RKO (cell line): Measurements from ENCODE around the gene REEP1.
"Not testable (repeated sequence)": the region's sequence is repeated elsewhere in the genome, so short reads cannot be mapped to it uniquely, and the experiment has no call there.

Source experiments
- DNase-seq: peaks from one replicate; pipeline ENCODE4 v3.0.0-alpha.2; 2016; ENCODE audit warnings: low spot score

The REEP1 gene

DNA sequence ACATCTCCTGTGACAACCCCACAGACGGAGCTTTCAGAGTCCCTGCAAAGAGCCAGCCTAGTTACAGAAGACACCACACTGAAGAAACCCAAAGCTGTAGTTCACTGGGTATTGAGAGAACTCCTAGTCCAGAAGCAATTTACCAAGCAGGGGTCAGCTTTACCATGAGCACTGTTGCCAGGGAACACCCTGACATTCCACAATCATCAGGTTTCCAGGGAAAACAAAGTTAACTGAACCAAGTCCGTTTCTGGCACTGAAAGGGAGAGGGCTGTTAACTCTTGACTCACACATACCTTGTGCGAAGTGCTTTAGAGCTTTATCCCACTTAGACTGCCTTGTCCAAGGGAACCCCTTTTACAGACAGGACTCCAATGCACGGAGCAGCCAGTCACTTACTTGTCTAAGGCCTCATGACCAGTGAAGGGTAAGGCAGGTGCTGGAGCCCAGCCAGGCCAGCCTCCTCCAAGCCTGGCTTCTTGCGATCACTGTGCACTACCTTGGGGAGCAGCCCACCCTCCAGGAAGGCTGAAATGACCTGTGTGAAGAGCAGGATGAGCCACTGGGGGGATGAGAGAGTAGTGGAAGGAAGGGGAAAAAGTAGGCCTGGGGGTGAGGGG, 53.9 kb downstream of the REEP1 start:
- no peak for DNase-seq

DNA sequence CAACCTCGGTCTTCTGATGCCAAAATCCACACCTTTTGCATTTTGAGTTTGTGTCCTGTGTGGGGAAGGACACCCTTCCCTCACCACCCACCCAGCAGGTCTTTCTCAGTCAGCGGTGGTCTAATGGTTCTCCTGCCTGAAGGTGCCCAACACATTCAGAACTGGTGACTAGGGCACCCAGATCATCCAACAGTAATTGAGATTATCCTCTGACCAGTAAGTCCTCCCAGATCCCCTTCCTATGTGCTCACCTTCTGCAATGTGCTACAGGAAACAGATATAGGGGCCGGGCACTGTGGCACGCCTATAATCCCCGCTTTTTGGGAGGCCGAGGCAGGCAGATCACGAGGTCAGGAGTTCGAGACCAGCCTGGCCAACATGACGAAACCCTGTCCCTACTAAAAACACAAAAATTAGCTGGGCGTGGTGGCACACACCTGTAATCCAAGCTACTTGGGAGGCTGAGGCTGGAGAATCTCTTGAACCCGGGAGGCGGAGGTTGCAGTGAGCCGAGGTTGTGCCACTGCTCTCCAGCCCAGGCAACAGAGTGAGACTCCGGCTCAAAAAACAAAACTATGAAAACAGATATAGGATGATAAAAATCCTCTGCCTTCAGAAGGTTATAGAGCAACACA, 56.2 kb downstream of the REEP1 start:
- no peak for DNase-seq

GRCh38 chr2:86280191-86280667, 57.2 kb downstream of the REEP1 start:
- DNase-seq = no peak

GRCh38 chr2:86275962-86276361, 61.5 kb downstream of the REEP1 start:
- DNase-seq = no peak

GRCh38 chr2:86275384-86275799, 62.0 kb downstream of the REEP1 start:
- no peak for DNase-seq

DNA sequence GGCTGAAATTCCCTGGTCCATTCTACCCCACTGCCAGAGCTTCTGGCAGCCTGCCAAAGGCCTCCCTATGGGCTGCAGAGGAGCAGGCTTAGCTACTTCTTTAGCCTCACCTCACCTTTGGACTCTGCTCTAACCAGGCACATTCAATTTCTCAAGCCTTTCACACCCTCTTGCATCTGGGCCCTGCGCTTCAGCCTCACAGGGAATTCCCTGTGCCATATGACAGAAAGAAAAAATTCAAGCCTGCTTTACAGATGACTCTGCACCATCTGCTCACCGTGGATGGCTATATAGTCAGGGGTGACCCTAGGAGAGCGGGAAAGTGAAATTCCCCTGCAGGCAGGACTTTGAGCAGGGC, 62.5 kb downstream of the REEP1 start:
- DNase-seq = no peak

GRCh38 chr2:86274265-86274917, 63.0 kb downstream of the REEP1 start:
- peak; percentile 58 for DNase-seq

DNA sequence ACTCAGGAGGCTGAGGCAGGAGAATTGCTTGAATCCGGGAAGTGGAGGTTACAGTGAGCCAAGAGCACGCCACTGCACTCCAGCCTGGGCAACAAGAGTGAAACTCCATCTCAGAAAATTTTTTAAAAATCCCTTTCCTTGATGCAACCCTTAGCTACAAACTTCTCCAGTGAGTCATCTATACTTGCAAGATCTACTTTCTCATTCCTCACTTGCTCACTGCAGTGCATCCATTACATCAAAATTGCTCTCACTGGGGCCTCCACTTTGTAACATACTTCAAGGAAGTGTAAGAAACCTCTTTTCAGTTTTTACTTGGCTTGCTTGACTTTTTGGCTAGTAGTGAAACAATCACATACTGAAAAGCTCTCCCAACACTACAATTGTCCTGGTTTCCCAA, 65.3 kb downstream of the REEP1 start:
- DNase-seq = no peak

- no peak for DNase-seq
Observed at GRCh38 chr2:86271248-86271647, 66.2 kb downstream of the REEP1 start.

DNA sequence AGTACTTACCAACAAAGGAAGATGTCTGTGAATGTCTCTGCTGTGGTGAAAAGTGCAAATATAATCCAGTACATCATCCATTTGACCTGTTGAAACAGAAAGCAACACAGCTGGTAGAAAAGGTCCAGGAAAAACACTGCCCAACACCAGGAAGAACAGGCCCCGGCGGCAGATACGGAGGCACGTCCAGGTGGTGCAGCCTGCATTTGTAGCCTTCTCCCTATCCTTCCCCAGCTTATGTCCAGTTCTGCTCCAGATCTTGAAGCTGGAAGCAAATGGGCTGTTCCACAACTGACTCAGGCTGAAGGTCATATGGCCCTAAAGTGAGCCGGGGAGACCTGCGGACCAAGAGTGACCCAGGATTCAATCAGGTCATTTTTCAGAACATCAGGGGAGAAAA, 73.5 kb downstream of the REEP1 start:
- no peak for DNase-seq

DNA sequence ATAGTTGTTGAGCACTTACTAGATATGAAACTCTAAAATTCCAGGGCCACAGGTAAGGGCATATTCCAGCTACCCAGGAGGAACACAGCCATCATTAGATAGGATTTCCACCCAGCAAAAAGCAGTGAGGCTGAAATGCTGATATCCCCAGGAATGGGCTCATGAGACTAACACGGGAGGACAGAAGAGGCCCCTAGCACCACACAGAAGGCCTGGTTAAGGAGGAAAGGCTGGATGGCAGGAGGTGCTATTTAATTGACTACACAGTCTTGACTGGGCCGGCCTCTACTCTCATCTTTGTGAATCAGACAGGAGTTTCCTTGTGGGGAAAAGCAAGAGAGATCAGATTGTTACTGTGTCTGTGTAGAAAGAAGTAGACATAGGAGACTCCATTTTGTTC, 76.4 kb downstream of the REEP1 start:
- no peak for DNase-seq

DNA sequence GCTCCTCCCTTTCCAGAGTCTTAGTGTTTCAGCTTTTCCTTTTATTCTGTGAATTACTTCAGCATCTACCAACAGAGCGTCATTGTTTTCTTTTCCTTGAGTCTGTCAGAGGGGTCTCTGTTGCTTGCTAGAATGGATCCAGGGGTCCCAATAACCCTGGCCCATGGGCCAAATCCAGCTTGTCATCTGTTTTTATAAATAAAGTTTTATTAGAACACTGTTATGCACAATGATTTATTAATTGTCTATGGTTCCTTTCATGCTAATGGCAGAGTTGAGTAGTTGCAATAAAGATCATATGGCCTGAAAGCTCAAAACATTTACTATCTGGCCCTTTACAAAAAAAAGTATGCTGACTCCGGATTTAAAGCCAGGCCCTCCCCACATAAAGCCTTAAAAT, 79.3 kb downstream of the REEP1 start:
- DNase-seq = no peak

- no peak for DNase-seq
Observed at GRCh38 chr2:86256982-86257381, 80.4 kb downstream of the REEP1 start.

- no peak for DNase-seq
Observed at GRCh38 chr2:86256300-86256699, 81.1 kb downstream of the REEP1 start.

GRCh38 chr2:86254576-86255538, 82.6 kb downstream of the REEP1 start:
- no peak for DNase-seq

GRCh38 chr2:86253424-86253823, 84.0 kb downstream of the REEP1 start:
- DNase-seq = no peak

DNA sequence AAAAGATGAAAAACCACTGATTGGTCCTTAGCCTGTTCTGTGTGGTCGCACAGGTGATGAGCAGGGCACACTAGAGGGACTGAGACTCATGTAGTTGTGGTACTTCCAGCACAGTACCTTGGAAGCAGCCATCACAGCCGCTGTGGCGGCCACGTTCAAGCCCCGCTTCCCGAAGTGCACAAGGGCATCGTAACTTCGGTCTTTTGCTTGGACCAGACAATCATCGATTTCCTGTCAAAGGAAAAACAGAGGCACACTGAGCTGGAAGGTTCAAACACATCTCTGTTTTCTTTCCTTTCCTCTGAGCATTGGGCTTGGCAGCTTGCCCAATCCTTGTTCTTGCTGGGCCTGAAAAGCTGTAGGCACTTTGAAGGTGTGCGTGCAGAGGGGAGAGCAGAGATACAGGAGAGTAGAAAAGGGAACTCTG, 85.6 kb downstream of the REEP1 start:
- no peak for DNase-seq

DNA sequence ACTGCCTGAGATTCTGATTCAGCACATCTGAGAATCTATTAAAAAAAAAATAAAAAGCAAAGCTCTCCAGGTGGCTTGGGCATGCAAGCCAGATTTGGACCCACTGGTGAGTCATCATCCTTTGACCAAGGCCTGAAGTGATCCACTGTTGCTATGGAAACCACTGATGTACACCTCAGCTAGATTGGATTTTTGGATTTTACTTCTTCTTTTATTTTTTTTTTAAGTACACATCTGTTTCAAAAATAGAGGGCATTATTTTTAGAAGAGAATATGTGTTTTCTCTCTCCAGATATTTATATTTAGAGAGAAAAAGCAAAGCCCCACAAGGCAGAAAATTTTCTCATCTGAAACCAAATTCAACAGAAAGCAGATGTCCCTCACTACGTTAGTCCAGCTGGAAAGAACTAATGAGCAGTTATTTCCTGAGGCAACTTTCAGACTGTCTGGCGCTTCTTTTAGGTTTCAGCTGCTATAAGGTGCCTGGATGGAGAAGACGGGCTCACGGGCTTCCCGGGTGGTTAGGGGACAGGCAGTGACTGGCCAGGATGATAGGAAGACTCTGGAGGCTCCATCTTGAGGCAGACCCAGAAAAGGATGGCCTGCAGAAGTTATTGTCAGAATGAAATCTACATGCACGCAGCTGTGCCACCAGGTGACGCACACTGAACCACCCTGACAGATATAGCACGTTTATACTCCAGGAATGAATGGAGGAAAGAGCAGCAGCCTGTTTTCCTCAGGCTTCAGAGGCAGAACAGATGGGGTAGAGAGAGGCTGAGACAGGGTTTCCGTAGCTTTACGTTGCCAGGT, 87.6 kb downstream of the REEP1 start:
- peak; percentile 63 for DNase-seq

DNA sequence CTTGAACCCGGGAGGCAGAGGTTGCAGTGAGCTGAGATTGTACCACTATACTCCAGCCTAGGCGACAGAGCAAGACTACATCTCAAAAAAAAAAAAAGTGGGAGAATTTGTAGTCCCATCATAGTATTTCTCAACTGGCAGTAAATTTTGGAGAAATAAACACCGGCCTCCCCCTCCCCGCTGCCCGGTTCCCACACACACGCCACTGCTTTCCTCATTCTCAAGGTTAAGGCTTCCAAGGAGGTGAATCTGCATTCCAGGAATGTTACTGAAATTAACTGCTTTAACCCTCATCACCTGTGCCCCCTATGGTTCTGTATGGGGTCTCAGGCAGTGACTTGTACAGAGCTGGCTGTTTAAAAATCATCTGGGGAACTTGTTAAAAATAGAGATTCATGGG, 88.2 kb downstream of the REEP1 start:
- DNase-seq = no peak

DNA sequence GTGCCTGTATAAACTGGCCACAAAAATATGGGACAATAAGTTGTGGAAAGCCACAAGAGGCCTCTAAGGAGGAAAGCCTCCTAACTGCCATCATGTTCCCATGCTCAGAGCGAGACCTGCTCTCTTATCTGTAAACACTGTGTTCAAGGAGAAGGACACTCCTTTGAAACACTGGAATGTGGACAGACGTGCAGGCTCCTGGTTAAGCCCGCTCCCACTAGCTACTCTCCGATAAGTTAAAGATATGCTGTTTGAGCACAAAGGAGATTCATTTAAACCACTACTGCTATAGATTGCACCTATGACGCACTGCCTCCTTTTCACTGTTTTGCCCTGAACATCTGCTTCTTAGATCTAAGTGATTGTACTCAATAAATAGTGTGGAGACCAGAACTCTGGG, 92.2 kb downstream of the REEP1 start:
- DNase-seq = not testable (repeated sequence)

DNA sequence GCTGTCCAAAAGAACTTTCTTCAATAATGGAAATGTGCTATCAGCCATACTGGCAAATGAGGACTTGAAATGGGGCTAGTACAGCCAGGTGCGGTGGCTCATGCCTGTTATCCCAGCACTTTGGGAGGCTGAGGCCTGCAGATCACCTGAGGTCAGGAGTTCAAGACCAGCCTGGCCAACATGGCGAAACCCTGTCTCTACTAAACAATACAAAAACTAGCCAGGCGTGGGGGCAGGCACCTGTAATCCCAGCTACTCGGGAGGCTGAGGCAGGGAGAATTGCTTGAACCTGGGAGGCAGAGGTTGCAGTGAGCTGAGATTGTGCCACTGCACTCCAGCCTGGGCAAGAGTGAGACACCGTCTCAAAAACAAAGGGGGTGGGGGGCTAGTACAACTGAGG, 92.6 kb downstream of the REEP1 start:
- not testable (repeated sequence) for DNase-seq
